NCI-H146 treated with DMSO at 0.1 percent for 48 hours (cell line): ENCODE data around the gene MAPK8IP1.
"Not testable (repeated sequence)": the region's sequence is repeated elsewhere in the genome, so short reads cannot be mapped to it uniquely, and the experiment has no call there.

Source experiments
- DNase-seq: peaks from one replicate; lab custom pipeline; 2025; ENCODE audit not compliant: unreplicated experiment; lab: John Stamatoyannopoulos, UW

The MAPK8IP1 gene

GRCh38 chr11:45889555-45889954 is 4.1 kb downstream of the MAPK8IP1 start:
- no peak for DNase-seq

GRCh38 chr11:45889966-45890365 is 4.5 kb downstream of the MAPK8IP1 start:
- no peak for DNase-seq

GRCh38 chr11:45890886-45891550 is 5.6 kb downstream of the MAPK8IP1 start:
- DNase-seq: no peak

GRCh38 chr11:45892856-45893255 is 7.4 kb downstream of the MAPK8IP1 start:
- no peak for DNase-seq

GRCh38 chr11:45894555-45895247 is 9.2 kb downstream of the MAPK8IP1 start:
- DNase-seq: no peak

GRCh38 chr11:45895553-45896259 is 10.3 kb downstream of the MAPK8IP1 start:
- DNase-seq: no peak

- peak; percentile 89 for DNase-seq
Measured at GRCh38 chr11:45896422-45896984, 11.1 kb downstream of the MAPK8IP1 start.

GRCh38 chr11:45897556-45897955 is 12.1 kb downstream of the MAPK8IP1 start:
- DNase-seq: no peak

GRCh38 chr11:45899086-45899447 is 13.6 kb downstream of the MAPK8IP1 start:
- DNase-seq: no peak

GRCh38 chr11:45899448-45900174 is 14.2 kb downstream of the MAPK8IP1 start:
- peak; percentile 79 for DNase-seq

- DNase-seq: not testable (repeated sequence)
Measured at GRCh38 chr11:45900175-45900800, 14.8 kb downstream of the MAPK8IP1 start.

GRCh38 chr11:45900916-45901617 is 15.6 kb downstream of the MAPK8IP1 start:
- no peak for DNase-seq

- DNase-seq: no peak
Measured at GRCh38 chr11:45901626-45902025, 16.2 kb downstream of the MAPK8IP1 start.

GRCh38 chr11:45902452-45903380 is 17.3 kb downstream of the MAPK8IP1 start:
- no peak for DNase-seq

- DNase-seq: no peak
Measured at GRCh38 chr11:45904309-45904915, 19.0 kb downstream of the MAPK8IP1 start.

GRCh38 chr11:45905095-45905494 is 19.6 kb downstream of the MAPK8IP1 start:
- DNase-seq: no peak

- DNase-seq: not testable (repeated sequence)
Measured at GRCh38 chr11:45905576-45905975, 20.1 kb downstream of the MAPK8IP1 start.

GRCh38 chr11:45906096-45906682 is 20.7 kb downstream of the MAPK8IP1 start:
- DNase-seq: no peak
